Loucy (cell line): ENCODE results near the gene GAR1.
A peak's percentile ranks its signal among the peaks of the same experiment; 100 is the strongest.

Experiments used
- H2AFZ ChIP-seq: fragments of 200-600 bp; sonication (generic); 2 replicates; pipeline ENCODE4 v1.6.0; 2016; ENCODE audit warnings: antibody characterized with exemption, mild to moderate bottlenecking, low read length, moderate library complexity
- H3F3A ChIP-seq: fragments of 200-600 bp; 2 replicates; pipeline ENCODE4 v1.6.0; 2016; ENCODE audit warnings: antibody characterized with exemption, low read depth, mild to moderate bottlenecking
- H3K27me3 ChIP-seq: fragments of 200-600 bp; sonication (generic); 2 replicates; pipeline ENCODE4 v1.6.1; 2014; ENCODE audit warnings: low read length, mild to moderate bottlenecking; ENCODE audit not compliant: insufficient read depth, poor library complexity, severe bottlenecking
- H3K36me3 ChIP-seq: fragments of 200-600 bp; sonication (generic); 2 replicates; pipeline ENCODE4 v1.6.1; 2016; ENCODE audit warnings: low read length; ENCODE audit not compliant: insufficient read depth
- H3K4me1 ChIP-seq: fragments of 200-600 bp; sonication (generic); 2 replicates; pipeline ENCODE4 v1.5.1; 2014; ENCODE audit warnings: low read length, mild to moderate bottlenecking; ENCODE audit not compliant: insufficient read depth, poor library complexity, severe bottlenecking
- H3K4me2 ChIP-seq: fragments of 200-600 bp; sonication (generic); 2 replicates; pipeline ENCODE4 v1.6.0; 2014; ENCODE audit warnings: antibody characterized with exemption, low read length, low read depth, mild to moderate bottlenecking; ENCODE audit not compliant: poor library complexity, severe bottlenecking
- H3K4me3 ChIP-seq: fragments of 200-600 bp; sonication (generic); 2 replicates; pipeline ENCODE4 v1.5.1; 2014; ENCODE audit warnings: low read length, mild to moderate bottlenecking, mixed read lengths; ENCODE audit not compliant: poor library complexity, severe bottlenecking
- H3K79me2 ChIP-seq: fragments of 200-600 bp; sonication (generic); 2 replicates; pipeline ENCODE4 v1.6.1; 2014; ENCODE audit warnings: low read length; ENCODE audit not compliant: insufficient read depth
- H3K9ac ChIP-seq: fragments of 200-600 bp; sonication (generic); 2 replicates; pipeline ENCODE4 v1.6.0; 2014; ENCODE audit warnings: mild to moderate bottlenecking, low read depth, low read length, moderate library complexity; ENCODE audit not compliant: poor library complexity, severe bottlenecking
- H3K9me2 ChIP-seq: fragments of 200-600 bp; sonication (generic); replicated peaks from 2 replicates; pipeline ENCODE4 v1.6.1; 2016; ENCODE audit warnings: low read depth, low read length, mixed read lengths
- H3K9me3 ChIP-seq: fragments of 200-600 bp; sonication (generic); 2 replicates; pipeline ENCODE4 v1.6.1; 2014; ENCODE audit warnings: mild to moderate bottlenecking, antibody characterized with exemption, low read length, low read depth; ENCODE audit not compliant: insufficient read depth
- H4K20me1 ChIP-seq: fragments of 200-600 bp; sonication (generic); 2 replicates; pipeline ENCODE4 v1.6.0; 2014; ENCODE audit warnings: antibody characterized with exemption, low read length, mild to moderate bottlenecking; ENCODE audit not compliant: insufficient read depth, poor library complexity, severe bottlenecking
- EZH2phosphoT487 ChIP-seq: fragments of 200-600 bp; IDR thresholded peaks from 2 replicates; pipeline ENCODE4 v1.6.1; 2018; ENCODE audit warnings: antibody characterized with exemption, mild to moderate bottlenecking, moderate library complexity, borderline replicate concordance
- TF ChIP-seq, protein P1 (sequence below): fragments of 200-600 bp; sonication (generic); conservative IDR thresholded peaks from 2 replicates; pipeline ENCODE4 v1.5.1; 2014; ENCODE audit warnings: mild to moderate bottlenecking, antibody characterized with exemption, low read length

Gene GAR1

DNA sequence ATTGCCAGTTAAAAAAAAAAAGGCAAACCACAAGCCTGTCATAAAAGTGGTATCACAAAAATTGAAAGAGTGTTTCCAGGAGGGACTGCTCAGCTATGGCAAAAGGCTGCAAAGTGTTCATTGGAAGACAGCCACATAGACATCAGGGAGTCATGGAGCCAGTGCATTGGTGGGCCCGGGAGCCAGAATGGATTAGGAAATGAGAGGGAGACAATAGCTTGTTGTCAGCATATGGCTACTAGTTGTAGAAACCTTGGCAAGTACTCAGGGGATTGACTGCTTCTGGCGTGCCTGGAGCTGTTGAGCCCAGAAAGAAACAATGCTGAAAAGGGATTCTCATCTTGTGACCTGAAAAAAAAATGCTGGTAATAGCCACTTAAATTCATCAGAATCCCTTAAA is 5.0 kb downstream of the GAR1 start:
- Histone ChIP-seq H3K4me1 (peaks cover 45% of the 10 kb centered on the region), H2AFZ (no peak overlapping the region), H3K9ac (peak overlapping the region; percentile 42), H3K9me3 (no peaks in the 10 kb centered on the region), H3K79me2 (peaks cover 62% of the 10 kb centered on the region), H4K20me1 (peaks cover 37% of the 10 kb centered on the region), H3F3A (no peaks in the 10 kb centered on the region), H3K9me2 (no peaks in the 10 kb centered on the region), H3K4me2 (peak overlapping the region; percentile 80), H3K36me3 (peaks cover 45% of the 10 kb centered on the region), H3K4me3 (peak overlapping the region; percentile 59), H3K27me3 (no peaks in the 10 kb centered on the region)
- no peak for TF ChIP-seq EZH2phosphoT487
- TF ChIP-seq, protein P1, sequence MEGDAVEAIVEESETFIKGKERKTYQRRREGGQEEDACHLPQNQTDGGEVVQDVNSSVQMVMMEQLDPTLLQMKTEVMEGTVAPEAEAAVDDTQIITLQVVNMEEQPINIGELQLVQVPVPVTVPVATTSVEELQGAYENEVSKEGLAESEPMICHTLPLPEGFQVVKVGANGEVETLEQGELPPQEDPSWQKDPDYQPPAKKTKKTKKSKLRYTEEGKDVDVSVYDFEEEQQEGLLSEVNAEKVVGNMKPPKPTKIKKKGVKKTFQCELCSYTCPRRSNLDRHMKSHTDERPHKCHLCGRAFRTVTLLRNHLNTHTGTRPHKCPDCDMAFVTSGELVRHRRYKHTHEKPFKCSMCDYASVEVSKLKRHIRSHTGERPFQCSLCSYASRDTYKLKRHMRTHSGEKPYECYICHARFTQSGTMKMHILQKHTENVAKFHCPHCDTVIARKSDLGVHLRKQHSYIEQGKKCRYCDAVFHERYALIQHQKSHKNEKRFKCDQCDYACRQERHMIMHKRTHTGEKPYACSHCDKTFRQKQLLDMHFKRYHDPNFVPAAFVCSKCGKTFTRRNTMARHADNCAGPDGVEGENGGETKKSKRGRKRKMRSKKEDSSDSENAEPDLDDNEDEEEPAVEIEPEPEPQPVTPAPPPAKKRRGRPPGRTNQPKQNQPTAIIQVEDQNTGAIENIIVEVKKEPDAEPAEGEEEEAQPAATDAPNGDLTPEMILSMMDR: no peak

DNA sequence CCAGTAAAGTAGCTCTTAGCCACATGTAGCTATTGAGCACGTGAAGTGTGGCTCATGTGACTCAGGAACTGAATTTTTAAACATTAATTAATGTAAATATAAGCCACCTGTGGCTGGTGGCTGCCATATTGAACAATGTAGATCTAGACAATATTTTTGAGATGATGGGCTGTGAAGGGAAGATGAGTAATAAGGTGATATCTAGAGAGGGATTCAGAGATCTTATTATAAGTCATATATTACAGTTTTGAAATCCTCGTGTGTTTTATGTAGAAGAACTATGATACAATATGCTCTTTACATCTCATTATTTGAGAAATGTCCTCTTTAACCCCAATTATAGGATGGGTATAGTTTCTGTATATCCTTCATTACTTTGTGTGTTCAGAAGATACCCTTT is 5.6 kb downstream of the GAR1 start:
- no peaks in the 10 kb centered on the region for H3K9me3 ChIP-seq
- peaks cover 45% of the 10 kb centered on the region for H3K36me3 ChIP-seq
- peaks cover 56% of the 10 kb centered on the region for H3K79me2 ChIP-seq

DNA sequence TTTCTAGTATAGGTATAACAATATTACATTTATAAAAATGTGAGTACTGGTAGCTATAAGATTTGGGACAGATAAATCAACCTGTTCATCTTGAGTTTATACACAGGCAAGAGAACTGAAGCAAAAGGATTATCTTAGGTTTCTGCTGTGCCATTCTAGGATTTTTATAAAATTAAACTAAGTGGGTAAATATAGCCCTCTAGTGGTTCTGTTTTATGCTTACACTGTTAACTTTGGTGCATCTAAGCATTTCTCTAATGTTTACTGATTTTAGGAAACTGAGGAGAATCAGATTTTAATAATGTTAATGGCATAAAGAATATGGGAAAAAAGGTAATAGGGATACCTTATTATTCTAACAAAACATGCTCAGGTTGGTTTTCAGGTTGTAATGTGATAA is 11.2 kb downstream of the GAR1 start:
- H3K4me1 ChIP-seq: peaks cover 3% of the 10 kb centered on the region
- no peak overlapping the region for H3K9ac ChIP-seq
- TF ChIP-seq, protein P1: peak; percentile 72
- TF ChIP-seq EZH2phosphoT487: no peak
- no peaks in the 10 kb centered on the region for H4K20me1 ChIP-seq
- peaks cover 28% of the 10 kb centered on the region; the same call in 1 of the 2 replicates for H3K36me3 ChIP-seq
- no peaks in the 10 kb centered on the region for H3K27me3 ChIP-seq
- no peak overlapping the region for H3K4me2 ChIP-seq
- no peaks in the 10 kb centered on the region for H3K9me3 ChIP-seq
- H3K4me3 ChIP-seq: no peak overlapping the region
- H2AFZ ChIP-seq: no peak overlapping the region
- 0 out of 2 replicates have a peak, but pooled peaks cover under 1% of the 10 kb centered on the region for H3K79me2 ChIP-seq
- no peaks in the 10 kb centered on the region for H3F3A ChIP-seq
- H3K9me2 ChIP-seq: no peaks in the 10 kb centered on the region

More for the DNA sequence above, 5.6 kb downstream of the GAR1 start:
- H3K9me2 ChIP-seq: no peaks in the 10 kb centered on the region
- peaks cover 44% of the 10 kb centered on the region for H3K4me1 ChIP-seq
- no peak overlapping the region for H3K9ac ChIP-seq
- peaks cover 37% of the 10 kb centered on the region for H4K20me1 ChIP-seq
- no peaks in the 10 kb centered on the region for H3F3A ChIP-seq
- H3K27me3 ChIP-seq: no peaks in the 10 kb centered on the region
- no peak for TF ChIP-seq EZH2phosphoT487
- TF ChIP-seq, protein P1: no peak
- H2AFZ ChIP-seq: no peak overlapping the region
- peak overlapping the region; percentile 80 for H3K4me2 ChIP-seq
- H3K4me3 ChIP-seq: peak overlapping the region; percentile 59
